IPS DF 19.7 (cell line): ENCODE measurements around the gene NDUFA6.
"Not testable (repeated sequence)": the region's sequence is repeated elsewhere in the genome, so short reads cannot be mapped to it uniquely, and the experiment has no call there.

ENCODE experiments used
- DNase-seq: peaks from one replicate; pipeline ENCODE4 v3.0.0-alpha.2; 2013; ENCODE audit warnings: low read depth, low spot score

Gene NDUFA6

DNA sequence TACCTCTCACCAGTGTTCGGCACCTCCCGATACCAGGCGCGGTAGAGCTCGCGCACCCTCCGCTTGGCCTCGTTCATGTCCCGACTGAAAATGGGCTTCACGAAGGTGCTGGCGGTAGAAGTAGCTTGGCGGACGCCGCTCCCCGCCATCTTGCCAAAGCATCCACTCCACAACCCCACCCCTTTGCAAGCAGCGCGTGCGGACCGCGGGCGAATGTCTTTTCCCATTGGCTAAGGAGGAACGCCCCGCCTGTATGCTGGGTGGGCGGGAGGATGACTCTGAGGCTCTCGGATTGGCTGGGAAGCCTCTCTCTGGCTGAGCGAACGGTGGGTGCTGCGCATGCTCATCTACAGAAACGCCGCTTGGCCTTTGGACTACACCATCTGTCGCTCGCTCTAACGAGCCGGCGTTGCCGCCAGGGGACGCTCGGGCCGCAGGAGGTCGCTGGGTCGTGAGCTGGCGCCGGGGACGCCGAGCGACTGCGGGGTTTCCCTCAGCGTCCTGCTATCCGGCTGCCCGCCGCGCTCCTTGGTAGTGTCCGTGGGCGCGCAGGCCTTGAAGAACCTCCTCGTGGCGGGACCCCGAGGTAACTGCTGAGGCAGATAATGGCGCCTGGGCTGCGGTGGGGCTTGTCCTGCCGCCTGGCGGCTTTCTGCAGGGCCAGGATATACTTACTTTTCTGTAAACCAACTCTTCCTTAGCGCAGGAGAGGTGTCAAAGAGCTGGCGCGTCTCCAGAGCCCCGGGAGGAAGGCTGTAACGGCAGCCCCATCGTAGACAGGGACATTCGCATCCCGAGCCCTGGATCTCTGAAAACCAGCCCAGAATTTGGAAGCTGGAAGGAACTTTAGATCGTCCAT is at the start of gene NDUFA6:
TSS of gene NDUFA6 (minus strand) at position 177 of the 859 bp plus-strand sequence. CDS start at position 149, 28 bp downstream.
- DNase-seq, result peak; percentile 96

DNA sequence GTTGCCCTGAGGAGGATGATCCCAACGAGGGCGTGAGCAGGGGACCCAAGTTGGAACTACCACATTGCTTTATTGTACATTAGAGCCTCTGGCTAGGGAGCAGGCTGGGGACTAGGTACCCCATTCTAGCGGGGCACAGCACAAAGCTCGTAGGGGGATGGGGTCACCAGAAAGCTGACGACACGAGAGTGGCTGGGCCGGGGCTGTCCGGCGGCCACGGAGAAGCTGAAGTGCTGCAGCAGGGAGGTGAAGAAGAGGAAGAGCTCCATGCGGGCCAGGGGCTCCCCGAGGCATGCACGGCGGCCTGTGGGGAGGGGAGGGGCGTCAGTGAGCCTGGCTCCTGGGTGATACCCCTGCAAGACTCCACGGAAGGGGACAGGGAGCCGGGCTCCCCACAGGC is 49.6 kb upstream of the NDUFA6 start:
- DNase-seq, result not testable (repeated sequence)

DNA sequence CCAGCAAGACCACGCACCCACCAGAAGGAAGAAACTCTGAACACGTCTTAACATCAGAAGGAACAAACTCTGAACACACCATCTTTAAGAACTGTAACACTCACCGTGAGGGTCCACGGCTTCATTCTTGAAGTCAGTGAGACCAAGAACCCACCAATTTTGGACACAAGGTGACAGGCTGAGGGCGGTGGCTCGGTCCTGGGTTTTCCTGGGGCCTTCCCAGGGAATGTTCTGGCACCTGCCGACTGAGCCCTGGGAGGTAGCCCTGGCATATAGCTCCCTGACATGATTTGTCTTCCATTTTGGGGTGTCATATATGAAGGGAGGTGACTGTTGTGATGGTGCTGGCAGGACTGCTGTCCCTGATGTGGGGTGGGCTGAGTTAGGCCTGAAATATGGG is 48.9 kb upstream of the NDUFA6 start:
- not testable (repeated sequence) for DNase-seq

DNA sequence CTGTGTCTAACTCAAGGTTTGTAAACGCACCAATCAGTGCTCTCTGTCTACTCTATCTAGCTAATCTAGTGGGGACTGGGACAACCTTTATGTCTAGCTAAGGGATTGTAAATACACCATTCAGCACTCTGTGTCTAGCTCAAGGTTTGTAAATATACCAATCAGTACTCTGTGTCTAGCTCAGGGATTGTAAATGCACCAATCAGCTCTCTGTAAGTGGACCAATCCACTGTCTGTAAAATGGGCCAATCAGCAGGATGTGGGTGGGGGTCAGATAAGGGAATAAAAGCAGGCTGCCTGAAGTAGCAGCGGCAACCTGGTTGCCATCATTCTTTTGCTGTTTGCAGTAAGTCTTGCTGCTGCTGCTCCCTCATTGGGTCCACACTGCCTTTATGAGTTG is 48.4 kb upstream of the NDUFA6 start:
- DNase-seq, result no peak

DNA sequence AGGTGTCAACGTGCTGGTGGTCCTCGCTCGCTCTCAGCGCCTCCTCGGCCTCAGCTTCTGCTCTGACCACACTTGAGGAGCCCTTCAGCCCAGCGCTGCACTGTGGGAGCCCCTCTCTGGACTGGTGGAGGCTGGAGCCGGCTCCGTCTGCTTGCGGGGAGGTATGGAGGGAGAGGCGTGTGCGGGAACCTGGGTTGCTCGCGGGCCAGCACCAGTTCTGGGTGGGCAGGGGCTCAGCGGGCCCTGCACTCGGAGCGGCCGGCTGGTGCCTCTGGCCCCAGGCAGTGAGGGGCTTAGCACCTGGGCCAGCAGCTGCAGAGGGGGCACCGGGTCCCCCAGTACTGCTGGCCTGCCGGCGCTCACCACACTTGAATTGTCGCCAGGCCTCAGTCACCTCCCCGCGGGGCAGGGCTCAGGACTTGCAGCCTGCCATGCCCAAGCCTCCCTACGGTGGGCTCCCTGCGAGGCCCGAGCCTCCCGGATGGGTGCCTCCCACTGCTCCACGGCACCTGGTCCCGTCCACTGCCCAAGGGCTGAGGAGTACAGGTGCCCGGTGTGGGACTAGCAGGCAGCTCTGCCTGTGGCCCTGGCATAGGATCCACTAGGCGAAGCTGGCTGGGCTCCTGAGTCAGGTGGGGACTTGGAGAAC is 47.7 kb upstream of the NDUFA6 start:
- no peak for DNase-seq

DNA sequence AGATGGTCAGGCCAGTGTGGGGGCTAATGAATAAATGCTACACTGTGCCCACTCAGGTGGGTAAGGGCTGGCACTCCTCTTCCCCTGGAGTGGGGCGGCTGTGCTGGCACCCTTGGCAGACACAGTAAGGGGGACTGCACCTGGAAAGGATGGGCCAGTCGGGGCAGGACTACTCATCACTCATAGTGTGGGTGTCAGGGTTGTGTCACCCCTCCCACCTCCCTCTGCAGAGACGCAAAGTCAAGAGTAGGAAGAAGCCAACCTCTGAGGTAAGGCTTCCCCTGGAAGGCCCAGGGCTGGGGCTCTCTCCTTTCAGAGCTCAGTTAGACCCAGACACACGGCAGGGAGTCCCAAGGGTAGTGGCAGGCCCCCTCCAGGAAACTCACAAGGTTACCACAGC is 45.1 kb upstream of the NDUFA6 start:
- DNase-seq, result not testable (repeated sequence)

DNA sequence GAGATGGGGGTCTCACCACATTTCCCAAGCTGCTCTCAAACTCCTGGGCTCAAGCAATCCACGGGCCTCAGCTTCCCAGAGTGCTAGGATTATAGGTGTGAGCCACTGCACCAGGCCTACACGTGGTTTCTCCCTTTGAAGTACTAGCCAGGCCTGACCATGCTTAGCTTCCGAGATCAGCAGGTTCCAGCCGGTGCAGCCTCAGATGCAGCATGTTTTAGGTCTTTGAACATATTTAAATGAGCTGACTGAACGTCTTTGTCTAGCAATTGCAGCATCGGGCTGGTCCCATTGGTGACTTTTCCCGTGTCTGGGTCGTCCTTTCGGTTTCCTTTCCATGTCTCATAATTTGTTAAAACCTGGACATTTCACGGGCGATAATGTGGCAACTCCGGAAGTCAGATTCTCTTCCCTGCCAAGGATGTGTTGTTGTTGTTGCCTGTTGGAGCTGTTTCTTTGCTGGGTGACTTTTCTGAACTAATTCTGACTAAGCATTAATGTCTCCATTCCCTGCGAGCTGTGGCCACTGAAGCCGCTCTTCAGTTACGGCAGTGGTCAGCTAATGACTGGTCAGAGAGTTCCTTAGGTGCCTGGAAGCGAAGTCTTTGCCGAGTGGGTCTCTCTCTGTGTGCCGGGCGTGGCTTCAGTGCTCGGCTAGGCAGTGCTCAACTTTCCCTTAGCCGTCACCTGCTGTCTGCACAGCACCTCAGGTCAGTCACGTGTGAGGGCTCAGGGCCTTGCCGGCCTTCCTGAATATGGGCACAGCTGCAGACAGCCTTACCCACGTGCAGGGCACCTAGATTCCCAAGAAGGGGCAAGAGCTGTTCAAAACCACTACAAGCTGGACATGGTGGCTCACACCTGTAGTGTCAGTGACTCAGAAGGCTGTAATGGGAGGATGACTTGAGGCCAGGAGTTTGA is 43.8 kb upstream of the NDUFA6 start:
- no peak for DNase-seq

DNA sequence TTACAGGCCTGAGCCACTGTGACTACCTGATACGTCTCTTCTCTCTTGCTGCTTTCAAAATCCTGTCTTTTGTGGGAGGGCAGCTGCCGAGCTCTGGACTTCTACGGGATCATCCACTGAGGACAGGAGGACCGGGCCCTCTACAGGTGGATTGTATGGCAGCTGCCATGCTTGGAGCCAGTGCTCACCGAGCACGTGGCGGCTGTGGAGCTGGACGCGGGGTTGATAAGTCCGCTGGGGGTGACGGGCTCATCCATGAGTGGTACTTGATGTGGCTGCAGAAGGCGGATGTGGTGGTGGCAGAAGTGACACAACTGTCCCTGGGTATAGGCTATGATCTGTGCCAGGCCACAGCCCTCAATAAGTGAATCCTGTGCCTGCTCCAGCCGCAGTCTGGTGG is 41.9 kb upstream of the NDUFA6 start:
- no peak for DNase-seq

DNA sequence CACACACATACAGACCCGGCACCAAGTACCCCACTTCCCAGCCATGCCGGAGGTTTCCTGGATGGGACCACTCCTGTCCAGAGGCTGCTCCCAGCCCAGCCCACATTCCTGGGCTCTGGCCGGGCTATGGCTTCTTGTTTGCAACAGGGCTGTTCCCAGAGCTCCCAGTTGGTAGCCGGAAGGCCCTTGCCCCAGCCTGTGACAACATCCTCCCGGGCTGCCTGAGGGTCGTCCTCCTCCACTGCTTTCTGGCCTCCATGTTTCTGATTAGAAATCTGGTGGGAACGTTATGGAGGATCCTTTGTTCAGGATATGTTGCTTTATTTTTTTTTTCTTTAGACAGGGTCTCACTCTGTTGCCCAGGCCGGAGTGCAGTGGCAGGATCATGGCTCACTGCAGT is 41.0 kb upstream of the NDUFA6 start:
- DNase-seq, result no peak

DNA sequence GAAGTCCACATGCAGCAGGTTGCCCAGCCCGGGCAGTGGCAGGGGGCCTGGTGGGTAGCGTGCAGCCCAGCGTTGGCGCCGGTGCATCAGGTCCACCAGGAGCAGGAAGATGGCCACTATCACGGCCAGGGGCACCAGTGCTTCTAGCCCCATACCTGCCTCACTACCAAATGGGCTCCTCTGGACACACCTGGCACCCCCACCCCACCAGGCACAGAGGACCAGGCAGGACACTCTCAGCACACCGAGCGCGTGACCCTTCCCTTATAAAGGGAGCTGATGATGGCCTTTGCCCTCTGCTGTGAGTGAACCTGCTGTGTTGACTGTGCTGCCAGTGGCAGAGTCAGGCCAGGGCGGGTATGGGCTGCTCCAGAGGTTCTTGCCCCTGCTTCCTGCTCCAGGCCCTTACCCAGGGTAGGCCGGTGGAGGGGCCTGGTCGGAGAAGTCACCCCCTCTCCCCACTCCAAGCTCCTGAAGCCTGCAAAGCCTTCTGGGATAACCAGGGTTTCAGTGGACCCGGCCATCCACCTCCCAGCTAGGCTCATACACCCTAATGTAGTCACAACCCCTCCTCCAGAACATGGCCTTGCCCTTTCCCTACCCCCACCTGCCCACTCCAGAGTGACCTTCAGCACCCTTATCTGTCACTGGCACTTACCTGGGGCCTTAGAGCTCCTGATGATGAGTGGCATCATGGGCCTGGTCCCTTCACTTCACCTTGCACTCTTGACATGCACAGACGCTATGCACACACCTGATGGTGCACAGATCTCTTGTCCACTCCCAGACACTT is 40.3 kb upstream of the NDUFA6 start, which contains the start of gene CYP2D6:
TSS of gene CYP2D6 (minus strand) at position 172 of the 793 bp plus-strand sequence. CDS start at position 153, 19 bp downstream.
- not testable (repeated sequence) for DNase-seq

DNA sequence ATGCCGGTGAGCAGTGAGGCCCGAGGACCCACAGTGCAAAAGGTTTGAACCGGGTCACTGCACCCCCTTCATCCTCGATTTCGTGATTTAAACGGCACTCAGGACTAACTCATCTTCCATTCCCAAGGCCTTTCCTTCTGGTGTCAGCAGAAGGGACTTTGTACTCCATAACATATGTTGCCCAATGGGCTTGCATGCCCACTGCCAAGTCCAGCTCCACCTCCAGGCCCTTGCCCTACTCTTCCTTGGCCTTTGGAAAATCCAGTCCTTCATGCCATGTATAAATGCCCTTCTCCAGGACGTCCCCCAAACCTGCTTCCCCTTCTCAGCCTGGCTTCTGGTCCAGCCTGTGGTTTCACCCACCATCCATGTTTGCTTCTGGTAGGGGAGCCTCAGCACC is 39.6 kb upstream of the NDUFA6 start:
- DNase-seq, result not testable (repeated sequence)

DNA sequence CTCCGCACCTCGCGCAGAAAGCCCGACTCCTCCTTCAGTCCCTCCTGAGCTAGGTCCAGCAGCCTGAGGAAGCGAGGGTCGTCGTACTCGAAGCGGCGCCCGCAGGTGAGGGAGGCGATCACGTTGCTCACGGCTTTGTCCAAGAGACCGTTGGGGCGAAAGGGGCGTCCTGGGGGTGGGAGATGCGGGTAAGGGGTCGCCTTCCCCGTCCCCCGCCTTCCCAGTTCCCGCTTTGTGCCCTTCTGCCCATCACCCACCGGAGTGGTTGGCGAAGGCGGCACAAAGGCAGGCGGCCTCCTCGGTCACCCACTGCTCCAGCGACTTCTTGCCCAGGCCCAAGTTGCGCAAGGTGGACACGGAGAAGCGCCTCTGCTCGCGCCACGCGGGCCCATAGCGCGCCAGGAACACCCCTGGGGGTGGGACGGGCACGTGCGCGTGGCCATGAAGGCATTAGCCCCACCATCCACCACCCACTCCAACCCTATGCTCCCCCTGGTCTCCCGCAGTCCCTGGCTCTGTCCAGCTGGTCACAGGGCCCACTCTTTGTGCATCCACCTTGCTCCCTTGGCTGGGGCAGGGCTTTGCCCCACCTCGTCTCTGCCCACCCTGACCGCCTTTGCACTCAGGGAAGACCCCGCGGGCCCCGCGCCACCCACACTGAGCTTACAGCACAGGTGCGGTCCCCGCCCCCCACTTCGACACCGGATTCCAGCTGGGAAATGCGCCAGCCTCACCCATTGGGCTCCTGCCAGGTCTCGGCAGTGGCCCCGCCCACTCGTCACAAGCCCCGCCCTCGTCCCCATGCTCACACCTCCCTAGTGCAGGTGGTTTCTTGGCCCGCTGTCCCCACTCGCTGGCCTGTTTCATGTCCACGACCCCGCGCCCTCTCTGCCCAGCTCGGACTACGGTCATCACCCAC is 38.5 kb upstream of the NDUFA6 start:
- DNase-seq, result not testable (repeated sequence)

DNA sequence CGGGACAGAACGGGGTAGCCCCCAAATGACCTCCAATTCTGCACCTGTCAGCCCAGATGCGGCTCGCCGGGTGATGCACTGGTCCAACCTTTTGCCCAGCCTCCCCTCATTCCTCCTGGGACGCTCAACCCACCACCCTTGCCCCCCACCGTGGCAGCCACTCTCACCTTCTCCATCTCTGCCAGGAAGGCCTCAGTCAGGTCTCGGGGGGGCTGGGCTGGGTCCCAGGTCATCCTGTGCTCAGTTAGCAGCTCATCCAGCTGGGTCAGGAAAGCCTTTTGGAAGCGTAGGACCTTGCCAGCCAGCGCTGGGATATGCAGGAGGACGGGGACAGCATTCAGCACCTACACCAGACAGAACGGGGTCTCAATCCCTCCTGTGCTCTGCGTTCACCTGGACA is 37.4 kb upstream of the NDUFA6 start:
- not testable (repeated sequence) for DNase-seq

DNA sequence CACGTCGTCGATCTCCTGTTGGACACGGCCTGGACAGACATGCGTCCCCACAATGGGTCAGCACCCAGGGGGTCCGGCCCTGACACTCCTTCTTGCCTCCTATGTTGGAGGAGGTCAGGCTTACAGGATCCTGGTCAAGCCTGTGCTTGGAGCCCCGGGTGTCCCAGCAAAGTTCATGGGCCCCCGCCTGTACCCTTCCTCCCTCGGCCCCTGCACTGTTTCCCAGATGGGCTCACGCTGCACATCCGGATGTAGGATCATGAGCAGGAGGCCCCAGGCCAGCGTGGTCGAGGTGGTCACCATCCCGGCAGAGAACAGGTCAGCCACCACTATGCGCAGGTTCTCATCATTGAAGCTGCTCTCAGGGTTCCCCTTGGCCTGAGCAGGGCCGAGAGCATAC is 37.0 kb upstream of the NDUFA6 start:
- no peak for DNase-seq

DNA sequence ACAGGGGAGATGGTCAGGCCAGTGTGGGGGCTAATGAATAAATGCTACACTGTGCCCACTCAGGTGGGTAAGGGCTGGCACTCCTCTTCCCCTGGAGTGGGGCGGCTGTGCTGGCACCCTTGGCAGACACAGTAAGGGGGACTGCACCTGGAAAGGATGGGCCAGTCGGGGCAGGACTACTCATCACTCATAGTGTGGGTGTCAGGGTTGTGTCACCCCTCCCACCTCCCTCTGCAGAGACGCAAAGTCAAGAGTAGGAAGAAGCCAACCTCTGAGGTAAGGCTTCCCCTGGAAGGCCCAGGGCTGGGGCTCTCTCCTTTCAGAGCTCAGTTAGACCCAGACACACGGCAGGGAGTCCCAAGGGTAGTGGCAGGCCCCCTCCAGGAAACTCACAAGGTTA is 33.0 kb upstream of the NDUFA6 start:
- DNase-seq, result not testable (repeated sequence)

DNA sequence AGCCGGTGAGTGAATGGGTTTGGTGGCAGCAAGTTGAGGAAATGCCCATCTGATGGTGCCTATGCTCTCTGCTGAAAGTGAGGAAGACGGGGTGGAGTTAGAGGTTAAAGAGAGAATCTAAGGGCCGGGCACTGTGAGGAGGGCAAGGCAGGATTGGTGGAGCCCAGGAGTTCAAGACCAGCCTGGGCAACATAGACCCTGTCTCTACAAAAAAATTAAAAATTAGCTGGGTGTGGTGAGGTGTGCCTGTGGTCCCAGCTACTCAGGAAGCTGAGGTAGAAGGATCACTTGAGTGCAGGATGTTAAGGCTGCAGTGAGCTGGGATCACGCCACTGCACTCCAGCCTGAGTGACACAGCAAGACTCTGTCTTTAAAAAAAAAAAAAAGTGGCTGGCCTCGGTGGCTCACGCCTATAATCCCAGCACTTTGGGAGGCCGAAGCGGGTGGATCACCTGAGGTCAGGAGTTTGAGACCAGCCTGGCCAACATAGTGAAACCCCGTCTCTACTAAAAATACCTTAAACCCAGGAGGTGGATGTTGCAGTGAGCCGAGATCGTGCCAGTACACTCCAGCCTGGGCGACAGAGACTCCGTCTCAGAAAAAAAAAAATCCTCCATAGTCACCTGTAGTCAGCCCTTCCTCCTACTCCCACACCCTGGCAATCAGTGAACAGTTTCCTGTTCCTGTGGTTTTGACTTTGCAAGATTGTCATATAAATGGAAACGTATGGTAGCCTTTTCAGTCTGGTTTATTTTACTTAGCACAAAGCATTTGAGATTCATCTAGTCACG is 29.9 kb upstream of the NDUFA6 start:
- not testable (repeated sequence) for DNase-seq

DNA sequence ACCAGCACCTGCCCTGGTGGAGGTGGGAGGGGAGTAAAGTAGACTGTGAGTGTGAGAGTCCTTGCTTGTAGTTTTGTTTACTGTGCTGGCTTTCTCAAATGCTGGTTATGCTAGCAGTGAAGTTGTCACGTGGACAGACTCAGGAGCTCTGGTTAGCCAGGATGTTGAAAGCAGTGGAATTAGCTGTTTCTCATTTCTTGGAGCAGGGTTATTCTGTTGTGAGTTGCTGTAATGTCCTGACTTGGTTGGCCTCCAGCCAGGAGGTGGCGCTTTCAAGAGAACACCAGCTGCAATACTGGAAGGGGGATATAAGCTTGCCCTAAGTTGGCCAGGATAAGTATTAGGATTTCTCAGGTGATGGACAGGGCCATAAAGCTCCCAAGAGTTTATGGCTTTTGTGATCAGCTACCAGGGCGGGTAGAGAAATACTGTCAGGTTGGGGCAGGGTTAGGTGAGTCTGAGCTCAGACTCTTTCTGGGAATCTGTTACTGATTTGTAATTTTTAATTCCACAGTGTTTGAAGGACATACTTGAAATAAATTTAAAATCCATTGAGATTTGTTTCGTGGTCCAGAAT is 26.4 kb upstream of the NDUFA6 start:
- no peak for DNase-seq

DNA sequence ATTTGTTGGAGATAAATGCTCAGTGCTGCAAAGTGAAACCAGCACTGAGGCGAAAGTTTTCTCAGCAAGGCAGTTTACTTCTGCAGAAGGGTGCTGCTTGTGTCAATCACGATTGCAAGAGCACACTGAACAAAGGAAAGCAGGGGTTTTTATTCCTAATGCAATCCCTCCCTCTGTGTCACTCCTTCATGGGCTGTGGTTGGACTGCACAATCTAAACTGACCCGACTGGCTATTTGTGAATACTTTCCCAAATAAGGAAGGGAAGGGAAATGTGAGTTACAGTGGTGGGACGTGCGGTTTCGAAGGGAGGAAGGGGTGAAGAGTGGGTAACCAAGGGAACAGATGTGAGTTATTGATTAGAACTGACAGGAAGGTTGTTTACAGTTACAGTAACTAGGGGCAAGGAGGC is 24.9 kb upstream of the NDUFA6 start:
- DNase-seq, result not testable (repeated sequence)

DNA sequence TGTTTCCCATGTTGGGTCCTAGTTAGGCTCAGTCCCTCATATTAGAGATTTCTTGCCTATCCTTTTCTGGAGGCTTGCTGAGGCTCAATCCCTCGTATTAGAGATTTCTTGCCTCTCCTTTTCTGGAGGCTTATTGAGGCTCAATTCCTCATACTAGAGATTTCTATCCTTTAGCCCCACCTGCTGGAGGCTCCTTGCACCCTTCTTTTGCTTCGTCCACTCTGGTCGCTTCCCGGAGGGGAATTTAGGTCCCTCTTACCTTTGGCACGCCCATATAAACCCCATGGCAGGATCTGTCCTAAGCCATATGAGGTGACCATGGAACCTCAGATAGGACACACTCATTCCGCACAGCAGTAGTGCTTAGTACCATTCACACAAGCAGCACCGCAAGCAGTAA is 24.1 kb upstream of the NDUFA6 start:
- DNase-seq, result no peak
